GM19351 (cell line): ENCODE measurements around the gene TBCCD1.
"Not testable (repeated sequence)": the region's sequence is repeated elsewhere in the genome, so short reads cannot be mapped to it uniquely, and the experiment has no call there.

Experiments
- ATAC-seq: cut with Tn5 transposase; IDR thresholded peaks from one replicate; pipeline ENCODE4 v1.9.1; 2021; ENCODE audit warnings: mild to moderate bottlenecking, moderate library complexity; ENCODE audit not compliant: unreplicated experiment

The TBCCD1 gene

DNA sequence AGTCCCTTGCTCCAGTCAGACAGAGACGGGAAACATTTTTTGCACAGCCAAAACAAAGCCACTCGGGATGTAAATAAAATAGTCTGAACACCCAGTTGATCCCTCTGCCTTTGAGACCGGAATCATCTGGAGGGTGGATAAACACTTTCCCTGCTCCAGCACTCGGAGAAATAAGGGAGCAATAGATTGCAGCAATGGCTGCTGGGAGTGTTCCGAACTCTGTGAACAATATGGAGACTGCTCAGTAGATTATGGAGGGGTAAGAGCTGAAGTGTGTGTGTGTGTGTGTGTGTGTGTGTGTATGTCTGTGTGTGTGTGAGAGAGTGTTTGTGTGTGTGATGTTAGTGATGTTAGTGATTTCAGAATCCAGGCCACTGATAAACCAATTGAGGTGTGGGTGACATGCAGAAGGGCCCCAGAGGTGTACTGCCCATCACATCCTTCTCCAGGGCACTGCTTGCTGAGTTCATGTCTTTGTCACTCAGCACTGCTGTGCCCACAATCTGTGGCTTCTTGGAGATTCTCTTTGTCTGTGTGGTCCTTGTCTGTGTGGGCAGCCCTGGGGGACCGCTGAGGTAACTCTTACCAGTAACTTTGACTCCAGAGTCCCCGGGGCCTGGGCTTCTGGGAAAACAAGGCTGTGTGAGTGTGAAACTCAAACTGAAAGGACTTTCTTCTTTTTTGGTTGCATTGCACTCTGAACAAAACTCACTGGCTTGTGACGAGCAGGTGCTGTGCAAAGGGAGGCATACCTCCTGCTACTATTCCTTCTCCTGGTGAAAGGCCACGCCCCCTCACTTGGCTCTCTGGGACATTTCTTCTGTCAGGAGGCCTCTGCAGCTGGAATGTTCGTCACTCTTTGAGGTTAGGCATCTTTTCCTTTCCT lies 45.9 kb downstream of the TBCCD1 start:
- peak; percentile 70 for ATAC-seq

DNA sequence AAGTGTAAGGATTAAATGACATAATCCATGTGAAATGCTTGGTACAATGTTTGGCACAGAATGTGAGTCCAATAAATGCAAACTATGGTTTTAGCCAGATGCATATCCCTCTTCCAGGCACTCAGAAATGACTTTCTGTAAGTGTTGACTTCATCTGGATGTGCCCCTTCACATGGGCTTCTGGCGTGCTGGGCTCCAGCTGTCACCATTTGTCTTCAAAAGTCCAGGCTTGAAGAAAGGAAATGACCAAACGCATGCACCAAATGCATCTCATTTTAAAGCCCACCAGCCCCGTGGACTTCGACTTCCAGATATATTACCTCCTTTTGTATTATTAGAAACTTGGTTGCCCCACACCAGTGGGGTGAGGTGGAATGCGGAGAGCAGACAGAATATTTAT lies 46.7 kb downstream of the TBCCD1 start:
- no peak for ATAC-seq

DNA sequence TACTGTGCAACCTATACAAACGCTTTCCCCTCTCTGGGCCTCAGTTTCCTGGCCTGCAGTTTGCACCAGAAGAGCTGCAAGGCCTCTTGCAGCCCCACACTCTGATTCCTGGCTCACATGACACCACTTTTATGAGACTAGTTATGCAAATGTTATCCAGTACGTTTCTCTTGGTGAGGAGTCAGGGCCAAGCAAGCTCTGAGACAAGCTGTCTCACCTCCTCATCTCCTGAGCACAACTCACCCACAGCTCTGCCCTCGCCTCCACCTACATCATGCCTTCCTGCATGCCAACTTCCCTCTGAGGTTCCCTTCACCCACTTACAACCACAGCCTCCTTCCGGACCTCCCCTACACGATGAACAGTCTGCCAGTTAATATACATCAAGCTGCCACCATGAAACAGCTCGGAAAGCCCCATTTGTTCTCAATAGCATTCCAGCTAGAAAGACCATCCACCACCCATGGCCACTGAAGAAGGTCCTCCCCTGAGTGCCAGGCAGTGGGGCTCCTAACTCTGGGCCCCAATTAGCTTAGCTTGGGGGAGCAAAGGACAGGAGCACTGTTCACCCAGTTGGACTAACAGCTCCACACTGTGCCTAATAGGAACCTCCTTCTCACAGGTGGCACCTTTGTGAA lies 48.0 kb downstream of the TBCCD1 start:
- ATAC-seq: peak; percentile 39

DNA sequence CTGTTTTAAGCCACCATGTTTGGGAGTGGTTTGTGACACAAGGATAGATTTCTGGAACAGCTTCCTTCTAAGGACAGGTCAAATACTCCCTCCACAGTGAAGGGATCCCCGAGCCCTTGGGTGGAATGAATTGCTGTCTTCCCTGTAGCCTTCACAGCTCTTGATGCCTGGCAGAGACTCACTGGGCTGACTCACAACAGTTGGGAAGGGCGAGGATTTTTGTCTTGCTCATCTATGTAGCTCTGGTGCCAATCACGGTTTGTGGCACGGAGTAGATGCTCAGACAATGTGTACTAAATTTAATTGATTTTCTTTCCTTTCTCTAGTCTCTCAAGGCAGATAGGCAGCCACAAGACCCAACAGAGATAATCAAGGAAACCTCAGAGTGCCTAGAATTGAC lies 49.9 kb downstream of the TBCCD1 start:
- no peak for ATAC-seq

DNA sequence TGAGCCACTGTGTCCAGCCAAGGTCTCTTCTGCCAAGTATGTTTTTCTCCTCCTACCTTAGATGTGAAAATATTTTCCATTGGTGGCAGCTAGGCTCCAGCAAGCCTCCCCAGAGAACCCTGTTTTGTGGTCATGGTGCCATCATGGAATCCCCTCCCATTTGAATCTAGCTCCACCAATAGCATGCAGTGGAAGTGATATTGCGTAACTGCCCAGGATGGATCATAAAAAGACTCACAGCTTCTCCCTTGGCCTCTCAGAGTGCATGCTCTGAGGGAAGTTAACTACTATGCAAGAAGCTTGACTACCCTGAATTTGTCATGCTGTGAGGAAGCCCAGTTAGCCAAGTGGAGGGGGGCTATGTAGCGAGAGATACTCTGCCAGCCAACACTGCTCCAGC lies 50.5 kb downstream of the TBCCD1 start:
- ATAC-seq: no peak

DNA sequence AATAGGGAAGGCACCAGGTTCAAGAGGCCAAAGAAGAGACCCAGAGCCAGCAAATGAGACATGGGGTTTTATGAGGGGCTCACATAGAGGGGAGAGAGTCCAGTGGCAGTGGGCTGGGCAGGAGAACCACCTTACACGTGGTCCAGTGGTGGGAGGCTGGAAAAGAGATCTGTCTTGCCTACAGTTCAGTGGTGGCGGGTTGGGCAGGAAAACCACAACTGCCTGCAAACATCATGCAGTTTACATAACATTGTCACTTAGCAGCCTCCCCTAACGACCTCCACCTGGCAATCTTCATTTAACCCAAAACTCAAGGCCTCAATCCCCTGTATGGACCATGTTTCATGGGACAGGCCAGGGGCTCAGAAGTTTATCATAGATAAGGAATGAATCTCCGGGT lies 52.0 kb downstream of the TBCCD1 start:
- ATAC-seq: no peak

DNA sequence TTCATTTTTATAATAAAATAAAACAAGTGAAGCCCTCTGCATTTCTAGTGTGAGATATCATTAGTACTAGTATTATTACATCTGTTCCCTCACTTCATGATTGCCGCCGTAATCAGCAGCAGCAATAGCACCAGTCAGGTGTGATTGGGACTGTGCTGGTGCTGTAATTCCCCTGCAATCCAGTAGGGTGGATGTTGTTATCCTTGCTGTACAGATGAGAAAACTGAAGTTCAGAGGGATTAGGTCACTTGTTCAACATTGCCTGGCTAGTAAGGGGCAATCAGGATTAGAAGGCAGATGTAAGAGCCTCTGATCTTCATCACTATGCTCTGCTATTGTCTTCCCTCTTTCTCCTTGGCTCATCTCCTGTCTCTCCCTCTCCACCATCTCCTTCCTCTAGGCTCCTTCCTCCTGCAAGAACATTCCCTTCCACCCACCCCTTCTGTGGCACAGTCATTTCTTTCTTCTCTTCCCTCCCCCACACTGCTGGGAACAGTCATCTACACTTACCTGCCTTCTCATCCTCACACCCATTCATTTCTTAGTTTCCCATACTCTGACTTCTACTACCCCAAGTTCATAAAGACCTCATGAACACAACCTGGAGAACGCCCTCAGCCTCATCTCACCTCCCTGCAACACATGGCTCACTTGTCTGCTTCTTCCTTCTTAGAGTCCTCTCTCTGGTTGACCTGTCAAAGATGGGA lies 52.7 kb downstream of the TBCCD1 start:
- no peak for ATAC-seq

DNA sequence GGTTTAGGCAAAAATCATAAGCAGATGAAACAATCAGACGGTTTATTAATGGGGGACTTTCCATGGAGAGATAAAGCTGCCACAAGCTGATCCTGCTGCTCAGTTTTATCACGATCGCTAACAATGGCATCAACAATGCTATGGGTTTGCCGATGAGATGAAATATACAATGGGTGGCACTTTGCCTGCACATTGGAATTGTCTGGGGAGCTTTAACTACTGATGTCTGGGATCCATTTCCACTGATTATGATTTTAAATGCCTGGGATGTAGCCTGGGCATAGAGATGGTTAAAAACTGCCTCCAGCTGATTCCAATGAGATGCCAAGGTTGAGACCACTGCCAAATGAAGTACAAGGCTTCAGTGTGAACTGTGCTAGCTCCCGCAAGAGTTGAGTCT lies 53.8 kb downstream of the TBCCD1 start:
- no peak for ATAC-seq

DNA sequence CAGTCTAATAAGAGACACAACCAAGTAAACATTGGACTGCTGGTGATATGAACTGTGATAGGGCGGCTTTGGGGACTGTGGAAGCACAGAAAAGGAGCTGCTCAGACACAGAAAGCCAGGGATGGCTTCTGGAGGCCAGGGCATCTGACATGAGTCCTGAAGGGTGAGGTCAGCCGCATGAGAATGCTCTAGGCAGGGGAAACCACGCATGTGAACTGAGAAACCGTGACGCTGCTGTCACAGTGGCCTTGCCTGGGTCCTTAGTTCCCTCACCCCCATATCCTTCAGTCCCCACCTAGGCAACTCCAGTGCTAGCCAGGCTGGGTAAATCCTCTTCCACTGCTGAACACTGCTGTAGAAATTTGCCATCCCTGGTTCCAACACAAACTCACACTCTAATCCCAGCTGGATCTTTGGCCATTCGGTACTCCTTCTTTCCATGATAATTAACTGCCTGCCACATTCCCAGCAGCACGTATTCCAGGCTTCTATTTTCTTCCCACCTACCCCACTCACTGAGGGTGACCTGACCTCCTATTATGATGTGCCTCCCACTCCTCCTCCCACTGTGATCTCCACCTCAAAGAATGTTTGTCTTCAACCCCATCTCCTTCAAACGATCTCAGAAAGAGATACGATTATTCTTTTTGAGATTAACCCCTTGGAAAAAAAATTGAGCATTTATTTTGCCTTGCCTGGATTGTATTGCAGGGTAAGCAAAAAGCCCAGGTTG lies 54.4 kb downstream of the TBCCD1 start:
- no peak for ATAC-seq

DNA sequence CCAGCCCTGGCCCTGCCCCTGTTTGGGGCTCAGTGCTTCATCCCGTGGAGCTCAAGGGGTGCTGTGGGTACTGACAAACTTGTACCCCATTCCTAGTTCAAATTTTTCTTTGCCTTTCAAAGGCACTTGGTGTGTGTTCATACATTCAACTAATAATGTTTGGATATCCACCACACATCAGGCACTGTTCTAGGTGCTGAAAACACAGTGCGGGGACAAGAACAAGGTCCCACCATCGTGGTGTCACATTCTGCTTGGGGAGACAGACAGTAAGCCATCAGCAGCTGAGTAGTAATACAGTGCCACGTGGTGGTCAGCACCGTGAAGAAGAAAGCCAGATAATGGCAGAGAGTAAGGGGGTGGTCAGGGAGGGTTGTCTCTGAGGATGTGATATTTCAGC lies 55.4 kb downstream of the TBCCD1 start:
- ATAC-seq: no peak

DNA sequence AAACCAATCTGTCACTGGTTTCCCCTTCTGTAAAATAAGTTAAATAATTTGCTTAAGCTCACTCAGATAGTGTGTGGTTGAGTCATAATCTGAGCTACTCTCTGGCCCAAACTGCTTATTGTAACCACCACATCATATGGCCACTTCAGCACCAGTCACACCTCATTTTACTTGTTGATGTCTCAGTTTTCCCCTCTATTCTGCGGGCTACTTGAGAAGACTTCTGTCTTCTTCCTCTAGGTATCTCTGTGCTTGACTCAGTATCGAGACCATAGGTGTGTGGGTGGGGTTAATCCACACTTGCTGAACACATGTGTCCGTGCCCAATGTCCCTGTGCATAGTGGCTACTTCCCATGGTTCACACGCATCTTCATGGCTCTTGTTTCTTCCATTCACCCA lies 55.9 kb downstream of the TBCCD1 start:
- ATAC-seq: peak; percentile 75

DNA sequence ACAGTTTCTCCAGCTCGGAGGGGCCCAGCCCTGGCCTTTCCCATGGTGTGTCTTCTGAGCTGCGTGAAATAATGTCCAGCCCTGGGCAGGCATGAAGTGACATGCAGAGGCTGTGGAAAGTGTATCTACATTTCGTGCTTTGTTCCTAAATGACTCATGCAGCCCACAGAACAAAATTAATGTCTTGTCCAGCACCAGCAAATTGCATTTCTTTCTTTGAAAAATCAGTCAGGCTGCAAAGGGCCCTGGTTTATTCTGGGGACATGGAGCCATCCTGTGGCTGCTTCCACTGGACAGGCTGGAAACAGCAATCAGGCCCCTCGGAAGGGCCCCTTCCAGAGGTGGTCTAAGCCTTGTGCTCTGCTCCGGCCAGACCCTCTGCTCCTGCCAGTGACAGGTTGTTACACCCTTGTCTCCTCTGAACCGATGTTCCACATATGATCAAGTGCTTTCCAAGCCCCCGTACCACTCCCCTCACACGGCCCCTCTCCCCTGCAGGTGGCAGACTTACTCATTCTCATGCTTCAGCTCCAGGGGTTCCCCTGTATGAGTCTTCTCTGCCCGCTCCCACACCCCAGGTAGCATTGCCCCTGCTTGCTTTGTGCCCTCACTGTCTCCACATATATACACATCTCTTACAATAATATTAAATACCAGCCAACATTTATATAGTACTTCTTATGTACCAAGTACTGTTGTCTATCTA lies 56.6 kb downstream of the TBCCD1 start:
- ATAC-seq: no peak

DNA sequence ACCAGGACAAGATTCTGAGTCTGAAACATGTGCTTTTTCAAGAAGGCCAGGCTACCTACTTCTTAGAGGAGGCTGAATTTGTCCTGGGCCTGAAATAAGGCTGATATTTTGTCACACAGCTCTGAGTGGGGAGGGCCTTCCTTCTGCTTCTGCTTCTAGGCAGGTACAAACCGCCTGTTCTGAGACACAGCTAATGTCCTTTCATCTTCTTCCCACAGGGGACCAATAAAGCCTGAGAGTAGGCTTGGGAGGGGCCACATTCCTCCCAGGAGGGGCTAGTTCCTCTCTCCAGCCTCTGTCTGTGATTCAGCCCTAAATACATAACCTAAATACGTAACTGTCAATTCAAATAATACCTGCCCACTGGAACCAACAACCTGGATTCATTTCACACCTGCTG lies 57.7 kb downstream of the TBCCD1 start:
- ATAC-seq: no peak

DNA sequence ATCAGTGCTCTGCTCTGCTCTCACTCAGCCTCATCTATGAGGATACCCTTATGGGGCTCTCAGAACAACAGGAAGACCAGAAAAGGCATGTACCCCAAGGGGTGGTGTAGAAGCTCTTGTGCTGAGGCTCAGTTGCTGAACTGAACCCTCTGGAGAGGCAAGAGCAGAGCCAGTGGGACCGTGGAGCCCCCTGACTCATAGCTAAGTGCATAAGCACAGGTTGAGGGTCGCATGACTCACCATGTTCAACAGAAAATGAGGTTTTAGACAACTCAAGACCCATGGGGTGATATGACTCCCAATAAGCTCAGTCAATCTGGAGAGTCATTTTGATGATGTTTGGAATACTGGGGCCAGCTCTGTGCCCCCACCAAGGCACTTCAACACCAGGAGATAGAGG lies 60.3 kb downstream of the TBCCD1 start:
- no peak for ATAC-seq

DNA sequence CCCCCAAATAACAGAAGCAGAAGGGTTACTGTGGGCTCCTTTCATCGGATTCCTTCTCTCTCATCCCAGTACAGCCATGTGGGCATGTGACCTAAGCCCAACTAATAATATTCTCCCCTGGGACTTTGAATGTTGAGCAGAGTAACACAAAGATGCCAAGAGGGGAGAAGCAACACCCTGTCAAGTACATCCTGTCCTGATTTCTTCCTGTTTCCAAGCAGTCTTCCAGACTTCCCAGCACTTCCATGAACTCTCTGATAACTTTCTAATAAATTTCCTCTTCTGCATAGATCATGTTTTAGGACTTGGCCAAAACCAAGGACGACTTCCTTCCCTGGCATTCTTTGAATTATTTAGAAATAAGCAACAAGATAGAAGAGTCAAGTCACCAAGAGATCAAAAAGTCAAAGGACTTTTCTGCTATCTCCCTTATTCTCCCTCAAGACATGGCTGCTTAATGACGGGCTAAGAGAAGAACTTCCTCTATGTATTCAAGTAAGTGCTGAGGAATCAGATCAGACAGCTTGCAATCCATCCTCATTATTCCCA lies 60.9 kb downstream of the TBCCD1 start:
- no peak for ATAC-seq

DNA sequence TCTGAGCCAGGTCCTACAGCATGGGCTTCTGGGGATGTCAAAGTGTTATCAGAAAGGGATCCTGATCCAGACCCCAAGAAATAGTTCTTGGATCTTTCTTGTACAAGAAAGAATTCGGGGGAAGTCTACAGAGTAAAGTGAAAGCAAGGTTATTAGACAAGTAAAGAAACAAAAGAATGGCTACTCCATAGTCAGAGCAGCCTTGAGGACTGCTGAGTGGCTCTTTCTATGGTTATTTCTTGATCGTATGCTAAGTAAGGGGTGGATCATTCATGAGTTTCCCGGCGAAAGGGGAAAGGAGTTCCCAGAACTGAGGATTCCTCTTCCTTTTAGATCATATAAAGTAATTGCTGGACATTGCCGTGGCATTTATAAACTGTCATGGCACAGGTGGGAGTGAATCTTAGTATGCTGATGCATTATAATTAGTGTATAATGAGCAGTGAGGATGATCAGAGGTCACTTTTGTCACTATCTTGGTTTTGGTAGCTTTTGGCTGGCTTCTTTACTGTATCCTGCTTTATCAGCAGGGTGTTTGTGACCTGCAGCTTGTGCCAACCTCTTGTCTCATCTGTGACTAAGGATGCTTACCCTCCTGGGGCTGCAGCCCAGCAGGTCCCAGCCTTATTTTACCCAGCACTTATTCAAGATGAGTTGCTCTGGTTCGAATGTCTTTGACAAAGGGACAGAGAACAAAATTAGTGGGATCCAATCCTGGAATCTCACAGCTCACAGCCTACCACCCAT lies 64.0 kb downstream of the TBCCD1 start:
- no peak for ATAC-seq

DNA sequence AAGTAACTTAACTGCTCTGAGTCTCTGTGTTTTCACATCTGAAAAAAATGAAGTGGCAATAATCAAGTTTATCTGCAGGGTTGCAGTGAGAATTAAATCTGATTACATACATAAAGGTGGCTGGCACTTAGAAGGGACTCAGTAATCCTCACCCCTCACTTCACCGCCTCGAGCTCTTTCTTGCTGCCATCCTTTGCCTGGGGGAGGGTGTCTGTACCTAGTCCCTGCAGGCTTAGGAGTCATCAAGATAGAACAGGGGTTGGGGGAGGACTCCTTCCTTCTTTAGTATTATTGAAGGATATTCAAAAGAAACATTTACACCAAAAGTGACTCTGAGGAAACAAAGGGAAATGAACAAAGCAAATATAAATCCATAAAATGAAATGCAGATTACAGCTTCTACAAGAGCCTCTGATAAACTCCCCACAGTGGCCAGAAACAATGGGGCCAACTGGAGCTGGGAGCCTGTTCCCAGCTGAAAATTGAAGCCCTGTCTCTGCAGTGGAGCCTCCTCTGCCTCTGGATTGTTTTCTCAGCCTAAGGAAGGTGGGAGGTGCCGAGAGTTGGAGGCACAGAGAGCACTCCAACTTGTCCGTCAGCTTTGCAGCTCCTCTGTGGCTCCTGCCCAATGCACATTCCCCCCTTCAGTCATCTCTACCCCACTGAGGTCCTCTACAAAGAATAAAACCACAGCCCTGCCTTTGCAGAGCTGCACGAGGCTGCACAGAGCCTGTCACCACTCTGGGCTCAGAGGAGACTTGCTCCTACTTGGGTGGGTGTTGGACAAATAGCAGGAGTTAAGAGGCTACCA lies 64.8 kb downstream of the TBCCD1 start:
- no peak for ATAC-seq

DNA sequence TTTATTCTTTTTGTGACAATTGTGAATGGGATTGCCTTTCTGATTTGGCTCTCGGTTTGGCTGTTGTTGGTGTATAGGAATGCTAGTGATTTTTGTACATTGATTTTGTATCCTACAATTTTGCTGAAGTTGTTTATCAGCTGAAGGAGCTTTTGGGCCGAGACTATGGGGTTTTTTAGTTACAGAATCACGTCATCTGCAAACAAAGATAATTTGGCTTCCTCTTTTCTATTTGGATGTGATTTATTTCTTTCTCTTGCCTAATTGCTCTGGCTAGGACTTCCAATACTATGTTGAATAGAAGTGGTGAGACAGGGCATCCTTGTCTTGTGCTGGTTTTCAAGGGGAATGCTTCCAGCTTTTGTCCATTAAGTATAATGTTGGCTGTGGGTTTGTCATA lies 67.2 kb downstream of the TBCCD1 start:
- ATAC-seq: not testable (repeated sequence)

DNA sequence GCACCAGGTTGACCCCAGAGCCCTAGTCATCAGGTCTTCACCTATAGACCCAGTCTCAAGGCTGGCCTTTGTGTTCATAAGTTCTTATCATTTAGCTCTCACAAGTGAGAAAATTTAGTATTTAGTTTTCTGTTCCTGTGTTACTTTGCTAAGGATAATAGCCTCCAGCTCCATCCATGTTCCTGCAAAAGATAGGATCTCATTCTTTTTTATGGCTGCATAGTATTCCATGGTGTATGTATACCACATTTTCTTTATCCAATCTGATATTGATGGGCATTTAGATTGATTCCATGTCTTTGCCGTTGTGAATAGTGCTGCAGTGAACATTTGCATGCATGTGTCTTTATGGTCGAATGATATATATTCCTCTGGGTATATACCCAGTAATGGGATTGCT lies 69.1 kb downstream of the TBCCD1 start:
- not testable (repeated sequence) for ATAC-seq
